ENCODE results near the gene JUP.
A peak's percentile ranks its signal among the peaks of the same experiment; 100 is the strongest.

JUP gene

DNA sequence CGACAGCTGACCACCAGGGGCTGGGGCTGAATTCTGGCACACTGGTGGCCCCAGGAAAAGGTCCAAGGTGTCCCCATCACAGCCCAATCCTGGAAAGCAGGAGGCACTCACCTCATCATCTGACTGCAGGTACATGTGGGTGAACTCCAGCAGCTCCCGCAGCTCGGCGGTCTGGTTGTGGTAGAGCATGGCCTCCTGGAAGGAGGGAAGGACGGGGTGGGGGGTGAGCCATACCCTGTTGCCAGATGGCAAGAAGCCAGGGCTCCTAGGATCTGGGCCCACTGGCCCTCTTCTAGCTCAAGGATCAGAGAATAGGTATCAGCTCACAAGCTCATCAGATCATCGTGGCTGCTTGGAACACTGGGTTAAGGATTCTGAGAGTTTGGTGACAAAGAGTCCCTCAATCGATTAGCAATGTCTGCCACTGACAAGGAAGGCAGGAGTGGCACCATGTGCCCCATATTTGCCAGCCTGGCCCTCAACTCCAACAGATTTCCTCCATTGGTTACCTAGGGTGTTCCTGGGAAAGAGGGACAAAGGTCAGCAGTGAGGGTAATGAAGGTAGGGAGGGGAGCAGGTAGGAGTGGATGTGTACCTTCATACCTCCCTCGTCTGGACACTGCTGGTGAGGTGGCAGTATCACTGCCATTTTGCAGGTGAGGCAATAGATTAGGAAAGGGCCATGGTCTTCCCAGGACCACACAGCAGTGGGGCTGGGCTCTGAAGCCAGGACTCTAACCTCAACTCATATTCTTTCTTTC, 20.4 kb upstream of the JUP start:
- TF ChIP-seq, protein P1, sequence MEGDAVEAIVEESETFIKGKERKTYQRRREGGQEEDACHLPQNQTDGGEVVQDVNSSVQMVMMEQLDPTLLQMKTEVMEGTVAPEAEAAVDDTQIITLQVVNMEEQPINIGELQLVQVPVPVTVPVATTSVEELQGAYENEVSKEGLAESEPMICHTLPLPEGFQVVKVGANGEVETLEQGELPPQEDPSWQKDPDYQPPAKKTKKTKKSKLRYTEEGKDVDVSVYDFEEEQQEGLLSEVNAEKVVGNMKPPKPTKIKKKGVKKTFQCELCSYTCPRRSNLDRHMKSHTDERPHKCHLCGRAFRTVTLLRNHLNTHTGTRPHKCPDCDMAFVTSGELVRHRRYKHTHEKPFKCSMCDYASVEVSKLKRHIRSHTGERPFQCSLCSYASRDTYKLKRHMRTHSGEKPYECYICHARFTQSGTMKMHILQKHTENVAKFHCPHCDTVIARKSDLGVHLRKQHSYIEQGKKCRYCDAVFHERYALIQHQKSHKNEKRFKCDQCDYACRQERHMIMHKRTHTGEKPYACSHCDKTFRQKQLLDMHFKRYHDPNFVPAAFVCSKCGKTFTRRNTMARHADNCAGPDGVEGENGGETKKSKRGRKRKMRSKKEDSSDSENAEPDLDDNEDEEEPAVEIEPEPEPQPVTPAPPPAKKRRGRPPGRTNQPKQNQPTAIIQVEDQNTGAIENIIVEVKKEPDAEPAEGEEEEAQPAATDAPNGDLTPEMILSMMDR (IDR thresholded peaks at IDR 0.05; ENCODE audit: control insufficient read depth, extremely low read depth, insufficient read depth): no peak
- no peak overlapping the region for H3K4me3 ChIP-seq (ENCODE audit: low read depth, low read length)
- DNase-seq (ENCODE audit: low read depth): no peak

DNA sequence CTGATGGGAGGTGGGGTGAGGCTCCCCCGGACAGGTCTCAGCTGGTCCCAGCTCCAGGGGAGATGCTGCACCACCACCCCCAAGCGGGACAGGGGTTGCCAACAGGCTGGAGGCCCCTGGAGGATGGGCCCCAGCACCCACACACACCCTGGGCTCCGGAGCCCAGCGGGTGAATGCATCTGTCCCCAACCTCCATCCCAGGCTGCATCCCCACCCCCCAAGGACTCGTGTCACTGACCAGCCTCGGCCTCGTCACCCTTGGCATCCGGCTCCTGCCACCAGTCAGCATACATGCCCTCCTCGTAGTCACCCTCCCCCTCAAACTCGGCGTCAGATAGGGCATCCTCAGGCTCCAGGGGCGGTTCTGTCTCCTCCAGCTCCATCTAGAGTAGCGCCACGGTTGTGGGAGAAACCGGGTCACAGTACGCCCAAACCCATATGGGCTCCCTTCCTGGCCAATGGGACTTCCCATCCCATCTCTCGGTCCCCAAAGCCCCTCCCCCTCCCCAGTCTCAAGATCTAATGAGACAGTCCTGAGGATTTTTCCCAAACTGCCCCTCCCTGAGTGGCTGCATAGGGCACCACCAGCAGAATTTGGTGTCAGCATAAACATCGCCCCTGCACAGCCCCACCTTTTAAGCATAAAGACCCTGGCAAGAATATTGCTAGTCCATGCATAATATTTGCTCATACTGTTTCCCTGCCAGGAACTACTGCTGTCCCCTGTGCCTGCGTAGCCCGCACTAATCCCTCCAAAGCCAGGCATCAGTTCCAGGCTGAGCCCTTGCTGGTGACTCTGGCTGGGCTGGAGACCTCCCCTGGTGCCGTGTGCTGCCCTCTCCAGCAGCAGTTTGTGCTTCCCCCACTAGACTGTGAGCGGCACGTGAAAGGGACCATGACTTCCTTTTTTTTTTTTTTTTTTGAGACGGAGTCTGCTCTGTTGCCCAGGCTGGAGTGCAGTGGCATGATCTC, 16.8 kb upstream of the JUP start:
- DNase-seq (ENCODE audit: low read depth): no peak
- TF ChIP-seq, protein P1 (IDR thresholded peaks at IDR 0.05; ENCODE audit: control insufficient read depth, extremely low read depth, insufficient read depth): no peak
- H3K4me3 ChIP-seq (ENCODE audit: low read depth, low read length): no peak overlapping the region

DNA sequence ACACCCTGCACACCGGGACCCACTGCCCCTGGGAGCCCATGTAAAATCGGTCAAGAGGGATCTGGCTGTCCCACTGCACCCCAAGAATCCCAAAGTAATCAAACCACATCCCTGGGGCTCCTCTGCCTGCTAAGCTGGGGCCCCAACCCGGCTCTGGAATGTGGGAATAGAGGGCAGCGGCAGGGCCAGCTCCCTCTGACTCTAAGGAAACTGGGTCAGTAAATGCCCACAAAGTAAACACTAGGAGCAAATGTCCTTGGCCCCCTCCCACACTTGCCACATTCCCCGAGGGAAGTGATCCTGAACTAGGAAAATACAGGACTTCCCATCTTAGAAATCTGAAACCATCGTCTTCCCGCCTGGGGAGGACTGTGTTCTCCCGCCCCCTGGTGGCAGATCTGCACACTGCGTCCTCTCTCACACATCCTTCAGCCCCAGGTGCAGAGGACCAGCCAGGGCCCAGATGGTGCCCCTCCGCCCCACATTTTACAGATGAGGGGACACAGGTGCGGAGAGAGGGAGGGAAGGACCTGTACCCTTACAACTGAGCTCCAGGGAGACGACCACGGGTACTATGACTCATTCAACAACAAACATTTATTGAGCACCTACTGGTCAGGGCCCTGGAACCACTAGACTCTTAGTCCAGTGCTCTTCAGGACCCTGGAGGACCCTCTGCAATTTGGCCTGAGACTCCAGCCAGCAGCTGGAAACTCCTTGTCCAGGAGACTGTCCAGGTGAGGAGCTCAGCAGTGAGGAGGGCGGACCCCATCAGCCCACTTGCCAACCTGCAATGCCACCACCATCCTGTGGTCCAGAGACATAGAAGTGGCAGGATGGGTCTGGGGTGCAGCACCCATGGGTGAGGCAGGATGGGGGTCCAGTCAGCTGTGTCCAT, 15.1 kb upstream of the JUP start:
- H3K4me3 ChIP-seq (ENCODE audit: low read depth, low read length): no peak overlapping the region
- no peak for DNase-seq (ENCODE audit: low read depth)
- TF ChIP-seq, protein P1 (IDR thresholded peaks at IDR 0.05; ENCODE audit: control insufficient read depth, extremely low read depth, insufficient read depth): peak; percentile 98

DNA sequence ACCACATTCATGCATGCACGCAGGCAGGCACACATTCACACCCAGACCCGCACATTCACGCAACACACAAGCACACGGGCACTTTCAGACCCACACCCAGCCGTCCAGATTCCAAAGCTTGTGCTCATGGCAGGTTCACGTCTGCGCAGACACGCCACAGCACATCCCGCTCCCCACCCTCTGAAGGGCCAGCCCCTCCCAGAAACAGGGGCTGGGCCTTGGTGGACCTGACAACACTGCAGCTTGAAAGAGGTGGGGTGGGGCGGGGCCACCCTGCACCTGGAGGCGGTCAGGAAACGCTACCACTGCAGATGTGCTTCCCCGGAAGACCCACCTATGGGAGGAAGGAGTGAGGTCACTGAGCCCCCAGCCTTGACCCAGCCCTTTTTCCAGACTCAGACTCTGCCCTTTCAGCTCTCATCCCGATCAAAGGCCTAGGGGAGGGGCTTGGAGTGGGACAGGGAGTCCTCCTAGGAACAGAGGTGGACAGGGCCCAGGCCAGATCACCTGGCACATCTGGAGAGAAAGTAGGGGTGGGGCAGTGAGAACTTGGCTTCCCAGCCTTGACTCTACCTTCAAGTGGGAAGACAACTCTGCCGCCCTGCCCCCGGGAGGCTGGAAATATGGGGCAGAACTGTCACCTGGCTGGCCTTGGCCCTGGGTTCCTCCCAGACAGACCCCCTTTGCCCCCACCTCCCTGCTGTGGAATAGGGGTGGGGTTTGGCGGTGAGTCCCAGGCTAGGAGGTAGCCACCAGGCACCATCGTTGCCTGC, 14.3 kb upstream of the JUP start:
- no peak overlapping the region for H3K4me3 ChIP-seq (ENCODE audit: low read depth, low read length)
- DNase-seq (ENCODE audit: low read depth): no peak
- TF ChIP-seq, protein P1 (IDR thresholded peaks at IDR 0.05; ENCODE audit: control insufficient read depth, extremely low read depth, insufficient read depth): no peak

DNA sequence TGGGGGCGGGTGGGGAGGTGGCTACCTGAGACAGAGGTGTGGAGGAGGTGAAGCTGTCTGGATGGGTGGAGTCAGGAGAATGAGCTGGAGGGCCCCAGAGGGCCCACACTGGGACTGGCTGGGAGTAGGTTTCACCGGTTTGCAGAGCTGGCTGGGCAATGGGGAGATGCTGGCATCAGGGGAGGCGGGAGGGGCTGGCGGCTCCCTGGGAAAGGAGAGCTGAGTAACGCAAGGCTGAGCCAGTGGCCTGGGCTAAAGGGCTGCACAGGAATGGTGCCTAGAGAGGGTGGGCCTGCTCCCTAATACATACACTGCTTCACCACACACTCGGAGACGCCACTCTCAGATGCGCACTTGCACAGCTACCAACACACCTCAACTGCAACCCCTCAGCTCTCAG, 12.9 kb upstream of the JUP start:
- TF ChIP-seq, protein P1 (IDR thresholded peaks at IDR 0.05; ENCODE audit: control insufficient read depth, extremely low read depth, insufficient read depth): no peak
- no peak for DNase-seq (ENCODE audit: low read depth)
- no peak overlapping the region for H3K4me3 ChIP-seq (ENCODE audit: low read depth, low read length)

DNA sequence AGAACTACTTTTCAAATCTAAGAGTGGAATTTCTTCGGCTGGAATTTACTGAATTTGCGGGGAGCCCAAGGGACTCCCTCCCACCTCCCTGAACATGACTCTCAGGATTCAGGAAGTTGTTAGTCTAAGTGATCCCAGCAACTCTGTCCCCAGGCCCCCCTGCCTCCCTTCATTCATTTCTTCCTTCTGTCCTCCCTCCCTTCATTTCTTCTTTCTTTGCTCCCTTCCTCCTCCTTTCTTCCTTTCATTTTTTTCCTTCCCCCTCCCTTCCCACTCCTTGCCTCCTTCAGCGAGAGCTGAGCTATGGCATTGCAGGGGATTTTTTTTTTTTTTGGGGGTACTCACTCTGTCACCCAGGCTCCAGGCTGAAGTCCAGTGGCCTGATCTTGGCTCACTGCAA, 10.9 kb upstream of the JUP start:
- no peak overlapping the region for H3K4me3 ChIP-seq (ENCODE audit: low read depth, low read length)
- no peak for DNase-seq (ENCODE audit: low read depth)
- TF ChIP-seq, protein P1 (IDR thresholded peaks at IDR 0.05; ENCODE audit: control insufficient read depth, extremely low read depth, insufficient read depth): no peak

All from LNCaP clone FGC (cell line).